ENCODE measurements around the gene DLGAP1.

DNA sequence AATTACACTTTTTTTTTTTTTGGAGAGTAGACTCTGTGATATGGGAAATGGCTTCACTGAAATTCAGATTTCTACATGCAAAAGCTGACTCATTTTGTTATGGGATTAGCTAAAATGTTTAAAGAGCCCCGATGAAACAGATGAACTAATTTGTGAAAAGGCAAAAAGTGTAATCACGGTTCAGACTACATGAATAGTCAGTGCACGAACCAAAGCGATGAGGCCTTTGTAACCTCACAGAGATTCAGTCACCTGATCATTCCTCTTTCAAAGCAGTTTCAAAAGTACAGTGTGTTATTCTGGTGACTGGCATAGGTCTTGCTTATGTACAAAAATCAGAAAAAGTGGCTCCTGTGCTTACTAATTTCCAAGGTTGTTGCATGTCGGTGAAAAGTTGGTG is 960.5 kb downstream of the DLGAP1 start:
- TF ChIP-seq POLR2A (IDR thresholded peaks at IDR 0.05; ENCODE audit: low read length) (no peak), GATA1 (IDR thresholded peaks at IDR 0.05; ENCODE audit: low read depth, low read length) (no peak)

Measured in erythroblast (primary cell).